Germinal center (tissue), 1 donor: ENCODE data around the gene ENDOV.

Experiments
- DNase-seq: peaks from one replicate; pipeline ENCODE4 v3.0.0; 2012; ENCODE audit warnings: mixed read lengths, low spot score

Gene ENDOV

DNA sequence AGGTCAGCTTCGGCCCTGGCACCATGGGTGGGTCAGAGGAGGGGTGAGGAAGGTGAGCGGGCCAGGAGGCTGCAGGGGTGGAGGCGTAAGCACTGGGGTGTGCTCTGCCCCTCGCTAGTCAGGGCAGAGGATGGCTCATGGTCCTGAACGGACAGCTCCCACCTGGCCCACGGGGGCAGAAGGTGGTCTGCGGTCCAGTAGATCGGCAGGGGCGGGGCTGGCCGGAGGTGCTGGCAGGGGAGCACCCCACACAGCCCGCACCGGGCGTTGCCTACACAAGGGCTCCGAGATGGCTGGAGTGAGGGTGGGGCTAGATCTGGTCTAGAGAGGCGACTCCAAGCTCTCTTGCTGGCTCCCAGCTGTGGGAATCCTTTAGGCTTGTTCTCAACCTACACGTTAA is 53.3 kb downstream of the ENDOV start:
- DNase-seq: no peak

- no peak for DNase-seq
Measured at GRCh38 chr17:80468781-80469493, 54.0 kb downstream of the ENDOV start.

- no peak for DNase-seq
Measured at GRCh38 chr17:80469667-80470066, 54.7 kb downstream of the ENDOV start.

- DNase-seq: no peak
Measured at GRCh38 chr17:80470603-80471002, 55.6 kb downstream of the ENDOV start.

DNA sequence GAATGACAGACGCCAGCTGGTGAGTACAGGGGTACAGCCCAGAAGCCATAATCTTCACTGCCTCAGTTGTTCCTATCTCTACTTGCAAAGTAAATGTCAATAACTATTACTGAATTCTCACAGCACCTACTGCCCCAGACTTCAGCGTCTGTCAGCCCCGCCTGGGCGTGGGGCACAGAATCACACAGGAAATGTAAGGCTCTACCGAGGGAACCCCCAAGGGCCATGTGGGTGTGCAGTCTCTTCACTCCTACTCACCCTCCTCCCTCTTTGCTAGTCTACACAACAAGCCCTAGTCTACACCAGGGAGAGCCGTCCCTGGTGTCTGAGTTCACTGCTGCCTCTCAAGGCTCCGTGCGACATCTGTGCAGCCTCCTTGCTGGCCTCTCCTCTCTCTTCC is 57.0 kb downstream of the ENDOV start:
- DNase-seq: no peak

GRCh38 chr17:80472996-80473395 is 58.0 kb downstream of the ENDOV start:
- no peak for DNase-seq

- no peak for DNase-seq
Measured at GRCh38 chr17:80473701-80474100, 58.7 kb downstream of the ENDOV start.

- DNase-seq: no peak
Measured at GRCh38 chr17:80474231-80474960, 59.4 kb downstream of the ENDOV start.

- DNase-seq: no peak
Measured at GRCh38 chr17:80474961-80475909, 60.3 kb downstream of the ENDOV start.

DNA sequence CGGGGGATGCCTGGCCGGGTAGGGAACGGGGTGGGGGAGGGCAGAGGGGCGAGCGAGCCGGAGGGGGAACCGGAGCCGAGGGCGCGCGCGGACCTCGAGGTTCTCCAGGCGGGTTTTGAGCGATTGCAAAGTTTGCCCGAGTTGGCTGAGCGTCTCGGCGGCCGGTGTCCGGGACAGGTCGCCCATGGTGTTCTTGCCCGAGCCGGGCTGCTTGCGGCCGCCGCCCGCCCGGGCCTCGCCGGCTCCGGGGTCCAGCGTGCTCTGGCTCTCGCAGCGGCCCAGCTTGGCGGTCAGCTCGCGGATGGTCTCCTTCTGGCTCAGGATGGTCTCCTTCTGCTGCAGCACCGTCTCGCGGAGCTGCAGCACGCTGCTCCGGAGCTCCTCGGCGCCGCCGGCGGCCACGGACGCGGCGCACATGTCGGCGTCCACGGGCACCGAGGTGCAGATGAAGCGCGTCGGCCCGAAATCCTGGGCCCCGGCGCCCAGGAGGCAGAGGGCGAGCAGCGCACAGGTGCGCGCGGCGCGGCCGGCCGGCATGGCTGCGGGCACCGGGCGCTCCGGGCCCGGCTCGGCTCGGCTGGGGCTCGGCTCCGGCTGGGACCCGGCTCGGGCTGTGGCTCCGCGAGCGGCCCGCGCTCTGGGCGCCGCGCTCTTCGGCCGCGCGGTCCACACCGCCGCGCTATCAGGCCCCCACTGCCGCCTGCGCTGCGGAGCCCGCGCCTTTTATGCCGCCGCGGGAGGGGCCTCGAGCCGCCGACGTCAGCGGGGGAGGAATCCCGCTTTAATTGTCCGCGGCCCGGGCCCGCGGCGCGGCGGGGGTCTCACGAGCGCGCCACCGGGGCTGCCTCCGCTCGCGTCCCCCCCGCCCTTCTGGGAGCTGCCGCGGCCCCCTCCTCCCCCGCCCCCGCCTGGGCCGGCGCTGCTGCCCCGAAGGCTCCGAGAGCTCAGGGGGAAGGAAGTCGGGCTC is 61.2 kb downstream of the ENDOV start, which contains the start of gene NPTX1:
Gene NPTX1 (minus strand): TSS at position 698 of the 967 bp plus-strand sequence. CDS start 161 bp downstream, at position 537.
- no peak for DNase-seq

GRCh38 chr17:80476877-80477646 is 62.1 kb downstream of the ENDOV start:
- DNase-seq: no peak

GRCh38 chr17:80477647-80478478 is 62.9 kb downstream of the ENDOV start:
- no peak for DNase-seq

GRCh38 chr17:80478487-80479245 is 63.7 kb downstream of the ENDOV start:
- no peak for DNase-seq

GRCh38 chr17:80479246-80479566 is 64.2 kb downstream of the ENDOV start:
- no peak for DNase-seq

GRCh38 chr17:80480248-80480647 is 65.3 kb downstream of the ENDOV start:
- DNase-seq: no peak

GRCh38 chr17:80481284-80482057 is 66.5 kb downstream of the ENDOV start:
- DNase-seq: no peak

- DNase-seq: no peak
Measured at GRCh38 chr17:80482058-80482318, 67.0 kb downstream of the ENDOV start.

GRCh38 chr17:80482555-80483308 is 67.8 kb downstream of the ENDOV start:
- DNase-seq: no peak
